ENCODE data around the gene AFAP1L2. TPM values are rescaled to one million over a fixed set of nuclear protein-coding genes. Genes with fewer than 3 reads are reported as not detected.

Gene AFAP1L2
- polyA plus RNA-seq, 3 donors = 0.01 to 0.43 TPM; not detected in 1

GRCh38 chr10:114394531-114394930, 9.8 kb downstream of the AFAP1L2 start:
- H3K36me3 ChIP-seq (replicated peaks in 1 of 2; ENCODE audit: control insufficient read depth in 1 of 2, insufficient read depth in 2 of 2, low read length in 2 of 2) = no peaks in the 10 kb centered on the region
- no peak overlapping the region for H3K4me3 ChIP-seq (replicated peaks in 1 of 3; ENCODE audit: low read depth in 2 of 3, low read length in 3 of 3)
- Mint-ChIP-seq H3K27ac (peak overlapping the region in 1 of 7 donors; percentile 11), H3K4me3 (no peak overlapping the region), H3K4me1 (no peaks in the 10 kb centered on the region), H3K36me3 (no peaks in the 10 kb centered on the region), H3K27me3 (ENCODE audit: low read depth in 3 of 3) (peaks cover 5 to 10% (median 8%) of the 10 kb centered on the region in 3 donors), H3K9me3 (no peaks in the 10 kb centered on the region)
- DNase-seq = no peak
- no peak overlapping the region for H2AFZ ChIP-seq (ENCODE audit: insufficient read depth, low read depth, low read length, poor library complexity, severe bottlenecking)
- no peak overlapping the region for H3K4me2 ChIP-seq (replicated peaks; ENCODE audit: extremely low read depth, low read length, poor library complexity, severe bottlenecking)
- TF ChIP-seq CTCF (IDR thresholded peaks at IDR 0.05) = no peak
- H3K9me3 ChIP-seq (replicated peaks in 1 of 2; ENCODE audit: control insufficient read depth in 1 of 2, insufficient read depth in 1 of 2, low read length in 2 of 2) = no peaks in the 10 kb centered on the region
- H3K27me3 ChIP-seq (ENCODE audit: control insufficient read depth in 2 of 2, insufficient read depth in 2 of 2, low read length in 2 of 2) = no peaks in the 10 kb centered on the region
- WGBS (ENCODE audit: insufficient coverage) = 47% methylated on average over 4 of the region's 6 CpGs
- H3K27ac ChIP-seq (ENCODE audit: low read depth in 1 of 2, low read length in 2 of 2) = no peak overlapping the region
- intact Hi-C loops (cut with micrococcal nuclease) = no loop called here
- no peaks in the 10 kb centered on the region for H3K4me1 ChIP-seq (ENCODE audit: control insufficient read depth in 1 of 2, insufficient read depth in 2 of 2, low read length in 2 of 2)
- no peaks in the 10 kb centered on the region for H3K79me2 ChIP-seq (ENCODE audit: insufficient read depth, low read length)
- no peaks in the 10 kb centered on the region for H4K20me1 ChIP-seq (ENCODE audit: insufficient read depth, low read length)
- H3K9ac ChIP-seq (ENCODE audit: insufficient read depth, low read length, poor library complexity, severe bottlenecking) = no peak overlapping the region

GRCh38 chr10:114393886-114394285, 10.4 kb downstream of the AFAP1L2 start:
- intact Hi-C loops (cut with micrococcal nuclease) = no loop called here
- no peaks in the 10 kb centered on the region for H3K9me3 ChIP-seq (replicated peaks in 1 of 2; ENCODE audit: control insufficient read depth in 1 of 2, insufficient read depth in 1 of 2, low read length in 2 of 2)
- no peaks in the 10 kb centered on the region for H3K9me3 Mint-ChIP-seq
- H3K4me1 ChIP-seq (ENCODE audit: control insufficient read depth in 1 of 2, insufficient read depth in 2 of 2, low read length in 2 of 2) = no peaks in the 10 kb centered on the region
- H3K27ac ChIP-seq (ENCODE audit: low read depth in 1 of 2, low read length in 2 of 2) = no peak overlapping the region
- WGBS (ENCODE audit: insufficient coverage) = 97% methylated on average over 5 of the region's 7 CpGs
- no peaks in the 10 kb centered on the region for H4K20me1 ChIP-seq (ENCODE audit: insufficient read depth, low read length)
- no peak overlapping the region for H3K4me3 ChIP-seq (replicated peaks in 1 of 3; ENCODE audit: low read depth in 2 of 3, low read length in 3 of 3)
- H3K4me1 Mint-ChIP-seq = no peaks in the 10 kb centered on the region
- H3K27me3 Mint-ChIP-seq (ENCODE audit: low read depth in 3 of 3) = peaks cover 5 to 11% (median 10%) of the 10 kb centered on the region in 3 donors
- H3K4me2 ChIP-seq (replicated peaks; ENCODE audit: extremely low read depth, low read length, poor library complexity, severe bottlenecking) = no peak overlapping the region
- H3K36me3 ChIP-seq (replicated peaks in 1 of 2; ENCODE audit: control insufficient read depth in 1 of 2, insufficient read depth in 2 of 2, low read length in 2 of 2) = no peaks in the 10 kb centered on the region
- no peak for DNase-seq
- no peak overlapping the region for H2AFZ ChIP-seq (ENCODE audit: insufficient read depth, low read depth, low read length, poor library complexity, severe bottlenecking)
- no peaks in the 10 kb centered on the region for H3K36me3 Mint-ChIP-seq
- H3K27me3 ChIP-seq (ENCODE audit: control insufficient read depth in 2 of 2, insufficient read depth in 2 of 2, low read length in 2 of 2) = no peaks in the 10 kb centered on the region
- no peaks in the 10 kb centered on the region for H3K79me2 ChIP-seq (ENCODE audit: insufficient read depth, low read length)
- no peak for TF ChIP-seq CTCF (IDR thresholded peaks at IDR 0.05)
- H3K9ac ChIP-seq (ENCODE audit: insufficient read depth, low read length, poor library complexity, severe bottlenecking) = no peak overlapping the region
- no peak overlapping the region for H3K4me3 Mint-ChIP-seq
- H3K27ac Mint-ChIP-seq = no peak overlapping the region
